HG02763 (cell line): ENCODE results near the gene PACSIN2.

ENCODE experiments used
- ATAC-seq: cut with Tn5 transposase; IDR thresholded peaks from one replicate; pipeline ENCODE4 v1.9.1; 2021; ENCODE audit warnings: mild to moderate bottlenecking, moderate library complexity; ENCODE audit not compliant: unreplicated experiment

Gene PACSIN2

GRCh38 chr22:42887523-42888507 is 127.1 kb downstream of the PACSIN2 start:
- no peak for ATAC-seq

GRCh38 chr22:42887120-42887519 is 127.8 kb downstream of the PACSIN2 start:
- ATAC-seq: no peak

GRCh38 chr22:42885446-42885845 is 129.5 kb downstream of the PACSIN2 start:
- ATAC-seq: no peak

DNA sequence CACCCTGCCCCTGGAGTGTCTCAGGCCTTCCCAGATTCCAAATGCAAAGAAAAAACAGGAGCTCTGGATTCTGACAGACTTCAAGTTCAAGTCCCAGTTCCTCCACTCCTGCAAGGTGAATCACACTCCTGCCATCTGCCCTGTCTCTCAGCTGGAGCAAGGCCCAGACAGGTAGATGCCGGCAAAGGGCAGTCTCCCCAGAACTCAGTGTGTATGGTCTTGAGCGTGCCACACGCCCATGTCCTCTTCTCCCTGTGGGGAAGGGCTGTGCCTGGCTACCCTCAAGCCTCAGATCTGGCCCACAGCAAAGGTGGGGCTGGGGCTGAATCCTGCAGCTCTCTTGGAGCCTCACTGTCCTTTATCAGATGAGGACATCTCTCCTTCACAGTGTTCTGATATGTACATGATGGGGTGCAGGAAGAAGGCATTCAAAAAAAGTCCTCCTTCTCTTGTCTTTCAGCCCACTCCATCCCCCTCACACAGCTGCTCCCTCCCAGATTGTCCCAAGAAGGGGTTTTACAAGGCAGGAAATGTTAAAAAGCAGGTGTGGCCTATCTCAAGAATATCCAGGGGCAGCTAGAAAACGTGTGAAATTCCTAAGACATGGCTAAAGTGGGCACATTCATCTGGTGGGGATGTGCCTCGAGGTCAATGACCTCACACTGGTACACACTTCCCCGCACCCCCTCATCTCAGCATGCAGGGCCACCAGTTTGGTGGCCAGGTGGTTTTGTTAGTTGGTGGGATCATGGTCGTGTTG is 130.2 kb downstream of the PACSIN2 start:
- ATAC-seq: no peak

DNA sequence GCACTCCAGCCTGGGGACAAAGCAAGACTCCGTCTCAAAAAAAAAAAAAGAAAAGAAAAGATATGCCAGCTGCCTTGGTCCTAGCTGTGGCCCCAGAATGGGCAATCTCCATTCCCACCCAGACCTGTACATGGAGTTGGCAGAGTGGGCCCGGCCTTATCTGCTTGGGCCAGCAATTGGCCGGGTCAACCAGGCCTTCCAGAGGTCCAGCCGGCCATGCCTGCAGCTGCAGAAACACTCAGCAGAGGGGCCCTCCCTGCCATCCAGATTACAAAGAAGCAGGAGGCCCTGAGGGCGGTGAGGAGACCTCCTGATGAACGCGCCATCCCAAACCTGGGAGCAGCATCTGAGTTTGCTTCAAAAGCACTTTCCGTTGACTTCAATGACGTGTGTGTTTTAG is 131.0 kb downstream of the PACSIN2 start:
- no peak for ATAC-seq

DNA sequence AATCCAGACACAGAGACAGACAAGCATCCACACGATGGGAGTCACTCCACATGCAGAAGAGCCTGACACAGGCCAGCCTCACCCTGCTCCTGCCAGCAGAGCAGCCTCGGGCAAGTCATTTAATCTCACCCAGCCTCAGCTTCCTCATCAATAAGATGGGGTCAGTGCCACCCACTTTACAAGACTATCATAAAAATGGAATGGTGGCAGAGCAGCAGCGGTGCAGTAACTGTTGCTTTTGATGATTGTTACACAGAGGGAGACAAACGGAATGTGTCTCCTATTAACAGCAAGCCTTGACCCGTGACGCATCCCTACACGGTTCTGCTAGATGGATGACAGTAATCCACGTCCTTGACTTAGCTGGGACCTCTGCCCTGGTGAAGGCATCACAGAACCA is 131.8 kb downstream of the PACSIN2 start:
- ATAC-seq: no peak

- ATAC-seq: no peak
Measured at GRCh38 chr22:42881982-42882656, 132.8 kb downstream of the PACSIN2 start.

DNA sequence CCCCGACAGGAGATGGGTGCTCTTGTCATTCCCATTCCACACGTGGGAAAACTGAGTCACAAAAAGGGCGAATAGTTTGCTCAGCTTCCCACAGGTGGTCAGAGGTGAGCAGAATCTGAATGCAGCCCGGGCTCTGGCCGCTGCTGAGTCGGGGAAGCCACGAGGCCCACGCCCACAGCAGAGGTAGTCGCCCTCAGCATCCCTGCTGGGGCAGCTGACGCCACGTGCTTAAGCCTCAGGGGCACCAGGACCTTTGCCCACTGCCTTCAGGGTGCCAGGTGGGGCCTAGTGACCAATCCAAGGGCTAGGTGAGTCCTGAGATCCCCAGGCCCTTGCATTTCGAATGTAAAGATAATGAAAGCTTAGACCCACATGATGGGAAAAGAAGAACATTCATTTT is 133.7 kb downstream of the PACSIN2 start:
- ATAC-seq: no peak

DNA sequence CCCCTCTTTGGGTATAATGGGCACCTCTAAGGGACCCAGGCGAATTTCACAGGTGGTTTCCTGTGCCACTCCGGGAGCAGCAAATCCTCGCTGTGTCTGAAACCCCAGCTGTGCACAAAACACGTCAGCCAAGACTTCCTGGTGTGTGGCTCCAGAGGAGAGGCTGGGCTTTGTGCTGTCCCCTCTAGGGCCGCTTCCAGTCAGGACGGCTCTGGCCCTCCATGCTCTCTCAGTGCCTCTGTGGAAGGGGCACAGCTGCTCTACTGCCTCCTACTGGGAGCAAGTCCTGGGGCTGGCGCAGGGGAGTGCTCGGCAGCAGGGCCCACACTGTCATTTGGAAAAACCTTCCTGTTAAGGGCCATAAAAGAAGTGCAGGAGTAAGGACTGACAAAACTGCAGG is 134.1 kb downstream of the PACSIN2 start:
- no peak for ATAC-seq

DNA sequence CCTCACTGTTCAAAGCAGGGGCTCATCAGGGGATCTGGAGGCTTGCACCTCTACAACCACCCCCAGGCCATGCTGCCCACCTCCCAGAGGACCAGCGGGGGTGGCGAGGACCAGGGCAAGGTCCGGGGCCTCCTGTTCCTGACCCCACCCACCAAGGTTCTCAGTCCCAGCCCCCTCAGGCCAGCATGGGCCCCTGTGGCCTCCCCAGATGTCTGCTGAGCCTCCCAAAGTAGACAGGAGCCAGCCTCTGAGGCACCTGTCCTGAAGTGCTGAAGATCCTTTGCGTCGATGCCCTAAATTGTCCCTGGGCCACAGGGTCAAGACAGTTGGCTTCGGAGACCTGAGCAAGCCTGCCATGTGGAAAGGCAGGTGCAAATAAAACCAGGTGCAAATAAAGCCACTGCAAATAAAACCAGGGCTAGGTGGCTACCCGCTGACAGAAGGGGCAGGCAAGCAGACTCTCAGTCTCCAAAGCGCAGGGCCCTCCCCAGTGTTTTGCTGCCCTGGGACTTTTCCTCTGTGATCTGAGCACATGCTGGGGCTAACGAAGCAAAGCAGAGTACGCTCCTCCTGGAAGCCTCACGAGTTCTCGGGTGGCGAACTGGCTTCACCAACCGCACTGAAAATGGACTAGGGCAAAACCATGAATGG is 135.5 kb downstream of the PACSIN2 start:
- ATAC-seq: no peak

GRCh38 chr22:42878561-42879305 is 136.2 kb downstream of the PACSIN2 start:
- no peak for ATAC-seq

GRCh38 chr22:42877597-42878340 is 137.2 kb downstream of the PACSIN2 start:
- ATAC-seq: no peak

DNA sequence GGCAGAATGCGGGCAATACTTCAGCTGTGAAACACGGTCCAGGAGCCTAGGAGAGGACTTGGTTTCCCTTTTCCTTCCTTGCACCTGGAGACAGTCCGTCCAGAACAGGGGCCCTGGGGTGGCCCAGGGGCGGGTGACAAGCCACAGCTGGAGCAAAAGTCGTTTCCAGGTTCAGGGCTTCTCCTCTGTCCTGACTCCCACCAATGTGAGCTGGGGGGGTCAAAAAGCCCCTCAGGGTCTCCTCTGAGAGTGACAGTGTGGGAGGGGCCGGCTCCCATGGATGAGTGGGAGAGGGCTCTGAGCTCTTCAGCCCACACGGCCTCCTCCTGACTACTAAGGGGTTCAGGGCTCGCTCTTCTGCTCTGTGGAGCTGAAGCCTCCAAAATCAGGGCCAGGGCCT is 137.8 kb downstream of the PACSIN2 start:
- no peak for ATAC-seq

GRCh38 chr22:42876041-42876440 is 138.9 kb downstream of the PACSIN2 start:
- no peak for ATAC-seq

GRCh38 chr22:42874010-42874409 is 140.9 kb downstream of the PACSIN2 start:
- ATAC-seq: no peak

DNA sequence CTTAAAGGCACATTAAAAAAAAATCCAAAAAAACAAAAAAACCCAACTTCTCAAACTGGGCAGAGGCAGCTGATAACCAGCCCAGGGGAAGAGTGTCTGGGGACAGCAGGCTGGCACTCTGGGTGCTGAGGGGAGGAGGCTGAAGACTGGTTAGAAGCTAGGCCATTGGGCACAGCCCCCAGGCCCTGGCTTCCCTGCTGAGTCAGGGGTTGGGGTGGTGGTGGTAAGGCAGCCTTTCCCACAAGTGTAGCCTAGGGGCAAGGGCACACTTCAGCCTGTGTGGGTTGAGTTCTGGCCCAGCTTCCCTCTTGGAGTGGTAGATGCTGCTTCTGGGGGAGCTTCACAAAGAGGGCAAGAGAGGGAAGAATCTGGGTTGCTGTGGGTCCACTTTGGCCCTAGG is 141.6 kb downstream of the PACSIN2 start:
- ATAC-seq: no peak

- no peak for ATAC-seq
Measured at GRCh38 chr22:42872821-42873220, 142.1 kb downstream of the PACSIN2 start.

- no peak for ATAC-seq
Measured at GRCh38 chr22:42871146-42872050, 143.6 kb downstream of the PACSIN2 start.
